Stimulated activated CD8-positive, alpha-beta memory T cell treated with anti-CD3 and anti-CD28 coated beads, Interleukin-12 subunit alpha, Interleukin-12 subunit beta, amount 100 ng/mL, for 4 hours (primary cell): Measurements from ENCODE around the gene IQGAP3.
"Not testable (repeated sequence)": the region's sequence is repeated elsewhere in the genome, so short reads cannot be mapped to it uniquely, and the experiment has no call there.

Experiments used
- DNase-seq: peaks from one replicate; pipeline ENCODE4 v3.0.0-alpha.2; 2020; ENCODE audit warnings: low read depth

IQGAP3 gene

DNA sequence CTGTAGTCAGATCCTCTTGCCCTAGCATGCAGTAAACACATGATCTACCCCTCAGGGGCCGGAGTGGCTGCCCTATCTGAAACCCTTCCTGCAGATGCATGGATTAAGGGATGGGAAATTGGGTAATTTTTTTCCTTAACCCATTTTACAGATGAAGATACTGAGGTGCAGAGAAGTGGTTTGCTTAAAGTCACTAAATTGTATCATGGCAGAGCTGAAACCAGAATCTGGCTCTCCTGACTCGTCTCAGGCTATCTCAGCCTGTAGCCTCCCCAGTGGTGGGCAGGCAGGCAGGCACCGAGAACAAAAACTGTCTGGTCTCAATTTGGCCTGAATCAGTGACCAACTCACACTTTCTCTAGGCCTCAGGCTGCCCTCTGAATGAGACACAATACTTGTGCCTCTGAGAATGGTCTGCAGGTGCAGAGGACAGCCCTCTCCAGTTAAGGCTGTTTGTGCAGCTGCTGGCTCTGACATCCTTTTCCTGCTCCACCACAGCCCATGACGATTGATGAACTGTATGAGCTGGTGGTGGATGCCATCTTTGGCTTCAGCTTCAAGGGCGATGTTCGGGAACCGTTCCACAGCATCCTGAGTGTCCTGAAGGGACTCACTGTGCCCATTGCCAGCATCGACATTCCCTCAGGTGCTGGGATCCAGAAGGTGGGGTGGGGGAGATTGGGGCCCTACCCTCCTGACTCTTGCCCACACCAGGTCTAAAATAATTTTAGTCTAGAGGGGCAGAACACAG is 20.7 kb upstream of the IQGAP3 start:
- DNase-seq = no peak

DNA sequence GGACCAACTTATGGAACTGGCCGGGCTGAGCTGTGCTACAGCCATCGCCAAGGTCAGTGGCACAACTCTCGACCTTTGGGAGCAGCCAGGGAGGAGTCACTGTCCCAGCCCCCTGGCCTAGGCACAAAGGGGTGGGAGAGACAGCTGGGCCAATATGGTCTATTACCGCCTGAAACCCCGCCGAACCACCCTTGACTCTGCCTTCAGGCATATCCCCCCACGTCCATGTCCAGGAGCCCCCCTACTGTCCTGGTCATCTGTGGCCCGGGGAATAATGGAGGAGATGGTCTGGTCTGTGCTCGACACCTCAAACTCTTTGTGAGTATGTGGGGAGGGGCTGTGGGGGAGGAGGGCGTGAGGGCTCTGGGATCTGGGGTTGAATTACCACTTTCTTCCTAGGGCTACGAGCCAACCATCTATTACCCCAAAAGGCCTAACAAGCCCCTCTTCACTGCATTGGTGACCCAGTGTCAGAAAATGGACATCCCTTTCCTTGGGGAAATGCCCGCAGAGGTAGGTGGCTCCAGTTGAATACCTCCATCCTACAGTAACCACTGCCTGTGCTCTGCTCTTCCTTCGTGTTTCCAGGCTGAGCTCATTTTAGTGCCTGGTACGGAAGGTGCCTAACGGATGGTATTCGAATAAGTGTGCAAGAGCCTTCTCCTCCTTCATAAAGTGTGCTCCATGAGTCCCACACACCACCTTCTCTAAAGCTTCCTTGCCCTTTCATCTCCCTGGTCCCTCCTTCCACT is 20.0 kb upstream of the IQGAP3 start:
- no peak for DNase-seq

DNA sequence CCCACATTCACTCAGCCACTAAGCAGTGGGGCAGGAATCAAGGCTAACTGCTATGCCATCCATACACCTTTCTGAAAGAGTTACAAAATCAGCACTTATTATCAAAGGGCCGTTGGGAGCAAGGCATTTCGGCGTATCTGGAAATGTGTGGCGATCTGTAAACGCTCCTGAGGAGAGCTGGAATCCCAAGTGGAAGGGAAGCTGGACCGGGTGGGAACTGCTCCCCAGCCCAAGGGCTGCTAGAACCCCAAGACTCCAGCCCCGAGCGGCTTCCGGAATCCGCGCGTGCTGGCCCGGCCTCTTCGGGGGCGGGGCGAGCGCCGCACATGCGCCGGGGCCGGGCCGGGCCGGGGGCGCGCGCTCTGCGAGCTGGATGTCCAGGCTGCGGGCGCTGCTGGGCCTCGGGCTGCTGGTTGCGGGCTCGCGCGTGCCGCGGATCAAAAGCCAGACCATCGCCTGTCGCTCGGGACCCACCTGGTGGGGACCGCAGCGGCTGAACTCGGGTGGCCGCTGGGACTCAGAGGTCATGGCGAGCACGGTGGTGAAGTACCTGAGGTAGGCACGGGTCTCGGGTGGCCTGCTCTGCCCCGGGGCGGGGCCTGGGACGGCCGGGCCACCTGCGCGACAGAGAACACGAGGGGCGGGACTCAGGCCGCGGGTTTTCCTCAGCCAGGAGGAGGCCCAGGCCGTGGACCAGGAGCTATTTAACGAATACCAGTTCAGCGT is 19.2 kb upstream of the IQGAP3 start, which contains the start of gene NAXE:
Gene NAXE, plus strand, starts transcription at position 345 of the 726 bp plus-strand sequence. Its CDS starts 29 bp downstream, at position 374.
- peak; percentile 56 for DNase-seq

DNA sequence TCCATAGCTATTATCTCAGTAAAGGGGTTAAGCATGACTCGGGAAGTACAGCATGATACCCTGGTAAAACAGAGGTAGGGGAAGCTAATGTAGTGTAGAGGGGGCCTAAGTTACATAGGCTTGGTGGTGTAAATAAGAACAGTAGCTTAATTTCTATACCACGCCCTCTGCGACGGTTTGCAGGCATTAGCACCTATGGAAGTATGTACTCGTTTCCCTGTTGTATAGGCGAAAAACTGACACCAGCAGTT is 18.7 kb upstream of the IQGAP3 start:
- DNase-seq = no peak

DNA sequence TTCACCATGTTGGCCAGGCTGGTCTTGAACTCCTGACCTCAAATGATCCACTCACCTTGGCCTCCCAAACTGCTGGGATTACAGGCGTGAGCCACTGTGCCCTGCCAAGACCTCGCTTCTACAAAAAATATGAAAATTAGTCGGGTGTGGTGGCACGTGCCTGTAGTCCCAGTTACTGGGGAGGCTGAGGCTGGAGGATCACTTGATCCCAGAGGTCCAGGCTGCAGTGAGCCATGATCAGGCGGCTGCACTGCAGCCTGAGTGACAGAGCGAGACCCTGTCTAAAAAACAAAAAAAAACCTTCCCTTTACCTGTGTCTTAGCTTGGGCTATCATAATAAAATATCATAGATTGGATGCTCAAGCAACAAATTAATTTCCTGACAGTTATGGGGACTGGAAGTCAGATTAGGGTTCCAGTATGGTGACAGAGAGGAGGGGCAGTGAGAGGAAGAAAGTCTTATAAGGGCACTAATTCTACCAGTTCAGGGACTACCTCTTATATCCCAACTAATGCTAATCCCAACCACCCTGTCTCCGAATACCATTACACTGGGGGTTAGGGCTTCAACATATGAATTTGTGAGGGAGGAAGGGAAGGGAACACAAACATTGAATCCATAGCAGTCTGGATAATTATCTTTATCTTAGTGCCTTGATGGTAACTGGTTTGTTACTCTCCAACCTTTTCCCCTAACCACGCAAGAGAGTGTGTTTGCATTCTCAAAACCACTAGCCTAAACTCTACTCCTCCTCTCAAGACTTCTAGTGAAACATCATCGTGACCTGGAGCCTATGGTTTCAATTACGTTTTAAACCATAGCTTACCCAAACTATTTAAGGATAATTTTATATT is 18.2 kb upstream of the IQGAP3 start:
- no peak for DNase-seq

GRCh38 chr1:156589546-156589945 is 17.2 kb upstream of the IQGAP3 start:
- no peak for DNase-seq

GRCh38 chr1:156587927-156588326 is 15.6 kb upstream of the IQGAP3 start:
- not testable (repeated sequence) for DNase-seq

- no peak for DNase-seq
These were observed 14.6 kb upstream of the IQGAP3 start for GRCh38 chr1:156586892-156587477.

DNA sequence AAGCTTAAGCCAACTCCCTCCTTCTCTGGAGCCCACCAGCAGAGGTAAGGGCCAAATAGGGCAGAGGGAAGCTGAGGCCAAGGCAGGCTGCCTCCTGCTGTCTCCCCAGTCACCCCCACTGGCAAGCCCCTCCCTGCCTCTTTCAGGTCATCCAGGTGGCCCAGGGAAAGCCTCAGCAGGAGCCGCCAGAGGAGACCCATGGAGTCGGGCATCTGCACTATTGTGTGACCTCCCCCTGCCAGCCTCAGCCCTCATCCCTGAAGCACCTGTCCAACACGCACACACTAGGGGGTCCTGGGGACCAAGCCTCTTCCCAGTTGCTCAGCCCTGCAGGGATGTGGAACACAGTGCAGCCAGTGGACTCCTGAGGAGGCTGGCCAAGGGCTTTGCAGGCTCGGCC is 14.0 kb upstream of the IQGAP3 start:
- no peak for DNase-seq

- no peak for DNase-seq
These were observed 12.4 kb upstream of the IQGAP3 start for GRCh38 chr1:156584813-156585212.

- DNase-seq = peak; percentile 31
These were observed 11.7 kb upstream of the IQGAP3 start for GRCh38 chr1:156583821-156584622.

GRCh38 chr1:156582388-156583017 is 10.1 kb upstream of the IQGAP3 start:
- DNase-seq = no peak

- DNase-seq = peak; percentile 33
These were observed 9.5 kb upstream of the IQGAP3 start for GRCh38 chr1:156581661-156582387.

- DNase-seq = no peak
These were observed 7.1 kb upstream of the IQGAP3 start, which contains the start of gene TTC24 for GRCh38 chr1:156579472-156579871. Gene TTC24 (plus strand): TSS chr1:156579723. CDS start chr1:156581365, 1,642 bp downstream.

GRCh38 chr1:156578055-156578454 is 5.7 kb upstream of the IQGAP3 start:
- no peak for DNase-seq

GRCh38 chr1:156577550-156577949 is 5.2 kb upstream of the IQGAP3 start:
- DNase-seq = no peak

GRCh38 chr1:156574039-156574633 is 1.8 kb upstream of the IQGAP3 start:
- DNase-seq = no peak

DNA sequence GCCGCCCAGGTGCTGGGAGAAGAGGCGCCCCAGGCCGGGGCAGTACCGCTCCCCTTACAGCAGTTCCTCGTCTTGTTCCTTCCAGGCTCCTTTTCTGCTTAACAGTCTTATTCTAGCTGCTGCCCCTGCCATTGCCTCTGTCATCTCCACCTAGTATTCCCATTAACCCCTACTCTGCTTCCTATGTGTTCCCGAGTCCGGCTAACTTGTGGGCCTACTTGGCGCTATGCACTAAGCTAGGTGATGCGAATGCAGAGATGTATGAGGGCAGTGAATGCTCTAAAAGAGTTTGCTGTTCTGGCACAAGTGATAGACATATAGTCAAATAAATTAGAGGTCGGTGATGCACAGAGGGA is 276 bp upstream of the IQGAP3 start:
- DNase-seq = no peak

DNA sequence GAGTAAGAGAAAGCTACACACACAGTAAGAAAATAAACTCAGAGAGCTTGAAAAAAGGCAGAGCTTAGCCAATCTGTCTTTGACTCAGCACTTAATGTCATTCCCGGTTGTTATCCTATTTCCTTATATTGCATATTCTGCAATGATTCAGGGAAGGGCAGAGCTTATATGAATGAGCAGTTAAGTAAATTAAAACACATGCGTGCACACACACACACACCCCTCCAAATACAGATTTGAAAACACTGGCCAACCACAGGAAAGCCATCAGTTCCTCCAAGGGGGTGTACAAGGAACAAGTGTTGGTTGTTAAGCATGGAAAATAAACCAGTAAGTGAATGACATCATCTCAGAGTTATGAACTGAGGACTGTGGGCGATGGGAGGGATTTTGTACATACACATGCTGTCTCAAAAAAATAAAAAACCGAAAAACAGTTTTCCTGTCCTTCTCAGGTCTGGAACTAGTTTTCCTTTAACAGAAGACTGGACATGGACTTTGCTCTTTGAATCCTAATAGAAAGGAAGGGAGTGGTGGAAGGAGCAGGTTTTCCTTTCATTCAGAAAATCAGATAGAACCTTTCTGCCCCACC is 1.0 kb downstream of the IQGAP3 start:
- no peak for DNase-seq
